ENCODE data around the gene HSDL2. TPM values are rescaled to one million over a fixed set of nuclear protein-coding genes. Genes with fewer than 3 reads are reported as not detected.

The HSDL2 gene
- total RNA-seq, 1 donor from 2014 or later, result 21.1 TPM

DNA sequence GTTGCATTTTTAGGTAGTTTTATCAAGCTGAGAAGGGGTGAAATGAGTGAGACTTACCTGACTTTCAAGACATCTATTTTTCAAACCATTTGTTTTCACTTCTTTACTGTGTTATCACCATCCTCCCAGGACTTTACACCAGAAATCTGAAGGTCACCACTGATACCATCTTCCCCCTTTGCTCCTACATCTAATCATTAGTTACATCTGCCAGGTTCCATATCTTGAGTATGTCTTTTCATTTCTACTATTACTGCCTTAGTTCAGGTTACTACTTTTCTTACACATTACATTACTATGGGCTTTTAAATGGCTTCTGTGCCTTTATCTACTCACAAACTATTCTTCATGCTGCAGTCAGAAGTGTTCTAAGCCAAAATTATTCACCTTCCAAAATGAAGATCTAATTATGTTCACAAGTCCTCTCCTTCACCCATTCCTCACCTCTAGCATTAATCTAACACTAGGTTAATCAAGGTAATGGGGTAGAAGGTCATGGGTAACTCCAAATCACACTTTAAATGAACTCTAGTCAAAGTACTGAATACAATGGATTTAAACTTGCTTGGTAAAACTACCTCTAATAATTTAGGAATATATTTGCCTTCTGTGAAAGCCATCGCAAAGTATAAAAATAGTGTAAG is 2.1 kb upstream of the HSDL2 start:
- H3K9me3 ChIP-seq (ENCODE audit: insufficient read depth, low read depth, low read length), result no peaks in the 10 kb centered on the region
- no peak overlapping the region for H3K27ac Mint-ChIP-seq (ENCODE audit: unreplicated experiment)
- no peak overlapping the region for H3K27ac ChIP-seq (ENCODE audit: low read depth, low read length)
- TF ChIP-seq CTCF (IDR thresholded peaks at IDR 0.05; ENCODE audit: insufficient read depth, low read depth, low read length) (no peak), EZH2 (IDR thresholded peaks at IDR 0.05; ENCODE audit: insufficient read depth, low read length) (no peak)
- H3K9ac ChIP-seq (ENCODE audit: low read length), result no peak overlapping the region
- peaks cover 9% of the 10 kb centered on the region for H3K36me3 Mint-ChIP-seq (ENCODE audit: low read depth, unreplicated experiment)
- no peaks in the 10 kb centered on the region for H3K27me3 ChIP-seq (ENCODE audit: insufficient read depth, low read length)
- FAIRE-seq (no peak), DNase-seq (ENCODE audit: low read depth) (no peak)
- H3K4me2 ChIP-seq (ENCODE audit: low read length), result peak overlapping the region; percentile 89
- peak overlapping the region; percentile 58 for H3K4me3 Mint-ChIP-seq (ENCODE audit: unreplicated experiment)
- peaks cover 16% of the 10 kb centered on the region for H3K79me2 ChIP-seq (ENCODE audit: insufficient read depth, low read length)
- H3K4me1 Mint-ChIP-seq (ENCODE audit: low read depth, unreplicated experiment), result peaks cover 10% of the 10 kb centered on the region
- no peaks in the 10 kb centered on the region for H3K36me3 ChIP-seq (ENCODE audit: insufficient read depth, low read length)
- no peaks in the 10 kb centered on the region for H3K27me3 Mint-ChIP-seq (ENCODE audit: low read depth, unreplicated experiment)
- peaks cover 3% of the 10 kb centered on the region for H4K20me1 ChIP-seq (ENCODE audit: insufficient read depth, low read length)
- no peak overlapping the region for H3K4me3 ChIP-seq (ENCODE audit: insufficient read depth, low read depth, low read length)
- H3K4me1 ChIP-seq (ENCODE audit: insufficient read depth, low read length), result peaks cover 3% of the 10 kb centered on the region
- H2AFZ ChIP-seq (ENCODE audit: low read depth, low read length), result no peak overlapping the region
- peaks cover 2% of the 10 kb centered on the region for H3K9me3 Mint-ChIP-seq (ENCODE audit: unreplicated experiment)

GRCh38 chr9:112378328-112379176 is 1.4 kb upstream of the HSDL2 start:
- H3K27ac Mint-ChIP-seq (ENCODE audit: unreplicated experiment), result peak overlapping the region; percentile 98
- no peaks in the 10 kb centered on the region for H3K9me3 Mint-ChIP-seq (ENCODE audit: unreplicated experiment)
- TF ChIP-seq EZH2 (IDR thresholded peaks at IDR 0.05; ENCODE audit: insufficient read depth, low read length) (no peak), CTCF (IDR thresholded peaks at IDR 0.05; ENCODE audit: insufficient read depth, low read depth, low read length) (no peak)
- H4K20me1 ChIP-seq (ENCODE audit: insufficient read depth, low read length), result peaks cover 3% of the 10 kb centered on the region
- no peaks in the 10 kb centered on the region for H3K27me3 ChIP-seq (ENCODE audit: insufficient read depth, low read length)
- H3K36me3 Mint-ChIP-seq (ENCODE audit: low read depth, unreplicated experiment), result peaks cover 6% of the 10 kb centered on the region
- H3K9ac ChIP-seq (ENCODE audit: low read length), result peak overlapping the region; percentile 94
- H3K4me2 ChIP-seq (ENCODE audit: low read length), result peak overlapping the region; percentile 89
- peaks cover 10% of the 10 kb centered on the region for H3K4me1 Mint-ChIP-seq (ENCODE audit: low read depth, unreplicated experiment)
- no peaks in the 10 kb centered on the region for H3K36me3 ChIP-seq (ENCODE audit: insufficient read depth, low read length)
- H3K79me2 ChIP-seq (ENCODE audit: insufficient read depth, low read length), result peaks cover 16% of the 10 kb centered on the region
- no peaks in the 10 kb centered on the region for H3K9me3 ChIP-seq (ENCODE audit: insufficient read depth, low read depth, low read length)
- no peak for FAIRE-seq
- H3K4me3 ChIP-seq (ENCODE audit: insufficient read depth, low read depth, low read length), result peak overlapping the region; percentile 77
- H3K27ac ChIP-seq (ENCODE audit: low read depth, low read length), result peak overlapping the region; percentile 98
- H2AFZ ChIP-seq (ENCODE audit: low read depth, low read length), result peak overlapping the region; percentile 91
- no peak for DNase-seq (ENCODE audit: low read depth)
- peak overlapping the region; percentile 98 for H3K4me3 Mint-ChIP-seq (ENCODE audit: unreplicated experiment)
- H3K4me1 ChIP-seq (ENCODE audit: insufficient read depth, low read length), result peaks cover 3% of the 10 kb centered on the region
- no peaks in the 10 kb centered on the region for H3K27me3 Mint-ChIP-seq (ENCODE audit: low read depth, unreplicated experiment)
